ENCODE results near the gene STX18.

The STX18 gene

GRCh38 chr4:4377732-4378460, 164.0 kb downstream of the STX18 start:
- no peak for DNase-seq (ENCODE audit: low read depth in 3 of 3)

GRCh38 chr4:4377191-4377590, 164.7 kb downstream of the STX18 start:
- no peak for DNase-seq (ENCODE audit: low read depth in 3 of 3)

- no peak for DNase-seq (ENCODE audit: low read depth in 3 of 3)
These were observed 165.8 kb downstream of the STX18 start for GRCh38 chr4:4376074-4376473.

DNA sequence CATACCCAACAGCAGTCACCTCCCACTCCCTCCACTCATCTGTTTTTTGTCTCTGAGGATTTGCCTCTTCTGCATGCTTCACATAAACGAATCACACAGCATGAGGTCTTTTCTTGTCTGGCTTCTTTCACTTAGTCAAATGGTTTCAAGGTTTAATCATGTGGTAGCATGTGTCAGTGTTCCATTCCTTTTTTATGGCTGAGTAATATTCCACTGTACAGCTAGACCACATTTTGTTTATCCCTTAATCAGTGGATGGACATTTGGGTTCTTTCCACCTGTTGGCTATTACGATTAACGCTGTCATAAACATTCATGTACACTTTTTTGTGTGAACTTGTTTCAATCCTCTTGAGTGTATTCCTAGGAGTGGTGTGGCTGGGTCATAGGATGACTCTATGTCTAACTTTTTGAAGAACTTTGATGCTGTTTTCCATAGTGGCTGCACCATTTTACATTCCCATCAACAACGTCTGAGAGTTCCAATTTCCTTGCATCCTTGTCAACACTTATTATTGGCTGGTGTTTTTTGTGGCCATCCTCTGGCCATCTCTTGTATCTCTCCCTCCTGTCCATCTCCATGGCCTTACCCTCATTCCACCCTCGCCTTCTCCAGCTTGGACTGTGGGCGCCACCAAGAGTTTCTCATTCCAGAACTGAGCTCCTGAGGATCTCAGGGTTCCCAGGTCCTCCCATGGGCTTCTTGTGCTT, 167.3 kb downstream of the STX18 start:
- no peak for DNase-seq (ENCODE audit: low read depth in 3 of 3)

Data from stimulated activated CD4-positive, alpha-beta T cell treated with anti-CD3 and anti-CD28 coated beads, TNF-alpha, amount 100 ng/mL, for 48 hours (primary cell).